ENCODE data around the gene BMPR1B. TPM values are rescaled to one million over a fixed set of nuclear protein-coding genes. Genes with fewer than 3 reads are reported as not detected.

BMPR1B gene
- total RNA-seq, 1 donor from 2014 or later = 5.6 TPM

DNA sequence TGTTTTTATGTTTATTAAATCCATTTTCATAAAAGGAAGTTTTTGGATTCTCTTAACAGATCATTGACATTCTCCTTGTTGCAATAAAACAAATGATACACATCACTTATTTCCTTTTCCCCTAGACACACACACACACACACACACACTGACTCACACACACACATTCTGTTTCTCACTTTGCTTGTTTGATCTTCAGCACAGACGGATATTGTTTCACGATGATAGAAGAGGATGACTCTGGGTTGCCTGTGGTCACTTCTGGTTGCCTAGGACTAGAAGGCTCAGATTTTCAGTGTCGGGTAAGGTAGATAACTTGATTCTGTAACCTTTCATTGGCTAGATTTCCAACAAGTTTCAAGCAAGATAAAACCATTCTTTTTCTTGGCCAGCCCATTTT, 356.8 kb downstream of the BMPR1B start:
- H3K27me3 Mint-ChIP-seq (ENCODE audit: low read depth) = no peaks in the 10 kb centered on the region
- DNase-seq (ENCODE audit: low spot score) = no peak
- no peaks in the 10 kb centered on the region for H3K4me1 Mint-ChIP-seq (ENCODE audit: low read depth)
- TF ChIP-seq, protein P1, sequence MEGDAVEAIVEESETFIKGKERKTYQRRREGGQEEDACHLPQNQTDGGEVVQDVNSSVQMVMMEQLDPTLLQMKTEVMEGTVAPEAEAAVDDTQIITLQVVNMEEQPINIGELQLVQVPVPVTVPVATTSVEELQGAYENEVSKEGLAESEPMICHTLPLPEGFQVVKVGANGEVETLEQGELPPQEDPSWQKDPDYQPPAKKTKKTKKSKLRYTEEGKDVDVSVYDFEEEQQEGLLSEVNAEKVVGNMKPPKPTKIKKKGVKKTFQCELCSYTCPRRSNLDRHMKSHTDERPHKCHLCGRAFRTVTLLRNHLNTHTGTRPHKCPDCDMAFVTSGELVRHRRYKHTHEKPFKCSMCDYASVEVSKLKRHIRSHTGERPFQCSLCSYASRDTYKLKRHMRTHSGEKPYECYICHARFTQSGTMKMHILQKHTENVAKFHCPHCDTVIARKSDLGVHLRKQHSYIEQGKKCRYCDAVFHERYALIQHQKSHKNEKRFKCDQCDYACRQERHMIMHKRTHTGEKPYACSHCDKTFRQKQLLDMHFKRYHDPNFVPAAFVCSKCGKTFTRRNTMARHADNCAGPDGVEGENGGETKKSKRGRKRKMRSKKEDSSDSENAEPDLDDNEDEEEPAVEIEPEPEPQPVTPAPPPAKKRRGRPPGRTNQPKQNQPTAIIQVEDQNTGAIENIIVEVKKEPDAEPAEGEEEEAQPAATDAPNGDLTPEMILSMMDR (IDR thresholded peaks at IDR 0.05) = no peak
- no peak overlapping the region for H3K4me3 Mint-ChIP-seq (ENCODE audit: unreplicated experiment)
- H3K27ac Mint-ChIP-seq (ENCODE audit: unreplicated experiment) = no peak overlapping the region
- H3K36me3 Mint-ChIP-seq (ENCODE audit: low read depth) = peaks cover 2% of the 10 kb centered on the region
- no peaks in the 10 kb centered on the region for H3K9me3 Mint-ChIP-seq (ENCODE audit: low read depth)

DNA sequence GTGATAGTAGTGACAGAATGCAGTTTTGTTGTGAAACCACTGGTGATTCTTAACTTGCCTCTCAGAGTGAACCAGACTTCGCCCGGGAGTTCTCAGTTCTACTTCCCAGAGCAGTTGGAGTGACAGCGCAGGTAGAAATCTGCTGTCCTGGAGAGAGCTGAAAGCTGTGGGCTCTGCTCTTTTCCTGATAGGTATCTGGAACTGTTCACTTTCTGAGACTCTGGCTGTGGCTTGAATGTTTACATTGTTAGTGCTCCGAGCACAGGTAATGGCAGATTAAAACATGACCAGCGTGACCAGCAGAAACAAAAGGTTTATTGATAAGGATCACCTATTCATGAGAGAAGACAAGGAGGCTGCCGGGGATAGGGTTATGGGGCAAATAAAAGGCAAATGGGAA, 360.7 kb downstream of the BMPR1B start:
- TF ChIP-seq, protein P1 (IDR thresholded peaks at IDR 0.05) = no peak

DNA sequence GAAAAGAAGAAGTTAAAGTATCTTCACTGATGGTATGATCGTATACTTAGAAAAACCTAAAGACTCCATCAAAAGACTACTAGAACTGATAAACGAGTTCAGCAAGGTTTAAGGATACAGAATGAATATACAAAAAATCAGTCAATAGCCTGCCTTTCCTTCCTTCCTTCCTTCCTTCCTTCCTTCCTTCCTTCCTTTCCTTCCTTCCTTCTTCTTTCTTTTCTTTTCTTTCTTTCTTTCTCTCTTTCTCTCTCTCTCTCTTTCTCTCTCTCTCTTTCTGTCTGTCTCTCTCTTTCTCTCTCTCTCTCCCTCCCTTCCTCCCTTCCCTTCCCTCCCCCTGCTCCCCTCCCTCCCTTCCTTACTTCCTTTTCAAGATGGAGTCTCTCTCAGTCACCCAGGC, 362.7 kb downstream of the BMPR1B start:
- Mint-ChIP-seq H3K4me3 (ENCODE audit: unreplicated experiment) (no peak overlapping the region), H3K9me3 (ENCODE audit: low read depth) (no peaks in the 10 kb centered on the region), H3K36me3 (ENCODE audit: low read depth) (no peaks in the 10 kb centered on the region), H3K27me3 (ENCODE audit: low read depth) (no peaks in the 10 kb centered on the region), H3K4me1 (ENCODE audit: low read depth) (peaks cover 6% of the 10 kb centered on the region), H3K27ac (ENCODE audit: unreplicated experiment) (no peak overlapping the region)
- TF ChIP-seq, protein P1 (IDR thresholded peaks at IDR 0.05) = no peak
- DNase-seq (ENCODE audit: low spot score) = no peak

More for the DNA sequence above, 360.7 kb downstream of the BMPR1B start:
- H3K4me1 Mint-ChIP-seq (ENCODE audit: low read depth) = no peaks in the 10 kb centered on the region
- H3K27me3 Mint-ChIP-seq (ENCODE audit: low read depth) = no peaks in the 10 kb centered on the region
- no peak for DNase-seq (ENCODE audit: low spot score)
- H3K27ac Mint-ChIP-seq (ENCODE audit: unreplicated experiment) = no peak overlapping the region
- peaks cover 2% of the 10 kb centered on the region for H3K36me3 Mint-ChIP-seq (ENCODE audit: low read depth)
- H3K9me3 Mint-ChIP-seq (ENCODE audit: low read depth) = no peaks in the 10 kb centered on the region
- H3K4me3 Mint-ChIP-seq (ENCODE audit: unreplicated experiment) = no peak overlapping the region

DNA sequence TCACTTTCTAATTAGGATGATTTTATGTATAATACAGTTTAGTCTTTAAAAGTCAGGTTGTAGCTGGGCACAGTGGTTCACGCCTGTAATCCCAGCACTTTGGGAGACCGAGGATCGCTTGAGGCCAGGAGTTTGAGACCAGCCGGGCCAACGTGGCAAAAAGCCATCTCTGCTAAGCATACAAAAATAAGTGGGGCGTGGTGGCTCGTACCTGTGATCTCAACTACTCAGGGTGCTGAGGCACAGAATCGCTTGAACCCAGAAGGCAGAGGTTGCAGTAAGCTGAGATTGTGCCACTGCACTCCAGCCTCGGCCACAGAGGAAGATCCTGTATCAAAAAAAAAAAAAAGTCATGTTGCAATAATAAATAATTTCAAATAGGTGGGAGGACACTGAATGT, 364.2 kb downstream of the BMPR1B start:
- Mint-ChIP-seq H3K27me3 (ENCODE audit: low read depth) (no peaks in the 10 kb centered on the region), H3K4me1 (ENCODE audit: low read depth) (peaks cover 6% of the 10 kb centered on the region), H3K9me3 (ENCODE audit: low read depth) (no peaks in the 10 kb centered on the region), H3K36me3 (ENCODE audit: low read depth) (no peaks in the 10 kb centered on the region), H3K27ac (ENCODE audit: unreplicated experiment) (no peak overlapping the region), H3K4me3 (ENCODE audit: unreplicated experiment) (no peak overlapping the region)
- TF ChIP-seq, protein P1 (IDR thresholded peaks at IDR 0.05) = no peak
- no peak for DNase-seq (ENCODE audit: low spot score)

DNA sequence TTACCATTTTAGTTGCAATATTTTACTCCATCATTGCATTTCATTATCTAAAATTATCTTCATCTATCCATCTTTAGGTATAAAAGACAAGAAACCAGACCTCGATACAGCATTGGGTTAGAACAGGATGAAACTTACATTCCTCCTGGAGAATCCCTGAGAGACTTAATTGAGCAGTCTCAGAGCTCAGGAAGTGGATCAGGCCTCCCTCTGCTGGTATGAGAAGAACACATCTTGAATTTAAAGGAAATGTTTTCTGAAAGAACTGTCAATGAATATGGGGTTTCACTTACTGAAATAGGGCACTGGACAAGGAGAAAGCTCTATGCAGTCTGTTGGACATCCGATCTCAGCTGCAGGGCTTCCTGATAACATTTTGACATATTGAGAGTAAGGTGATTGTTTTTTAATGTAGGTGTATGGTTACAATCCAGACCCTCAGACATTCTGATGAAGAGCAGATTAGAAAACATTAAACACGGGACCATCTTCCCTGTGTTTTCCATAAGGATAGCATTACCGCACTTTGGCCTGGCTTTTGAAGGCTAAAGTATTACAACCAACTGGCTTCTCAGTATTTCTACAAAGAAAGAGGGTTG, 367.2 kb downstream of the BMPR1B start:
- TF ChIP-seq, protein P1 (IDR thresholded peaks at IDR 0.05) = peak; percentile 89
- no peak overlapping the region for H3K27ac Mint-ChIP-seq (ENCODE audit: unreplicated experiment)
- no peak overlapping the region for H3K4me3 Mint-ChIP-seq (ENCODE audit: unreplicated experiment)
- no peak for DNase-seq (ENCODE audit: low spot score)
- peaks cover 22% of the 10 kb centered on the region for H3K4me1 Mint-ChIP-seq (ENCODE audit: low read depth)
- no peaks in the 10 kb centered on the region for H3K36me3 Mint-ChIP-seq (ENCODE audit: low read depth)
- no peaks in the 10 kb centered on the region for H3K9me3 Mint-ChIP-seq (ENCODE audit: low read depth)
- no peaks in the 10 kb centered on the region for H3K27me3 Mint-ChIP-seq (ENCODE audit: low read depth)
